GM19328 (cell line): ENCODE data around the gene PTPRN2.

Experiments used
- ATAC-seq: cut with Tn5 transposase; IDR thresholded peaks from one replicate; pipeline ENCODE4 v1.9.1; 2021; ENCODE audit warnings: mild to moderate bottlenecking, moderate library complexity; ENCODE audit not compliant: unreplicated experiment

The PTPRN2 gene

DNA sequence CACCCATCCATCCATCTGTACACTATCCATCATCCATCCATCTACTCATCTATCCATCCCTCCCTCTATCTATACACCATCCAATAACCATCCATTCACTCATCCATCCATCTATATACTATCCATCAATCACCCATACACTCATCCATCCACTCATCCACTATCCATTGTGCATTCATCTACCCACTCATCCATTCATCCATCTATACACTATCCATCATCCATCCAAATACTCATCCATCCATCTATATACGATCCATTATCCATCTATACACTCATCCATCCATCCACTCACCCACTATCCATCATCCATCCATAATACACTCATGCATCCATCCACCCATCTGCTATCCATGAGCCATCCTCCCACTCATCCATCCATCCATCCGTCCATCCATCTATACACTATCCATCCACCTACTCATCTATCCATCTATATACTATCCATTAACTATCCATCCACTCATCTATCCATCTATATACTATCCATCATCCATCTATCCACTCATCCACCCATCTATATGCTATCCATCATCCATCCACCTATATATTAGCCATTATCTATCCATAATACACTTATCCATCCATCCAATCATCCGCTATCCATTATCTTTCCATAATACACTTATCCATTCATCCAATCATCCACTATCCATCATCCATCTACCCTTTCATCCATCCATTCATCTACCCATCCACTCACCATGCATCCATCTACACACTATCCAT, 765.5 kb downstream of the PTPRN2 start:
- no peak for ATAC-seq

DNA sequence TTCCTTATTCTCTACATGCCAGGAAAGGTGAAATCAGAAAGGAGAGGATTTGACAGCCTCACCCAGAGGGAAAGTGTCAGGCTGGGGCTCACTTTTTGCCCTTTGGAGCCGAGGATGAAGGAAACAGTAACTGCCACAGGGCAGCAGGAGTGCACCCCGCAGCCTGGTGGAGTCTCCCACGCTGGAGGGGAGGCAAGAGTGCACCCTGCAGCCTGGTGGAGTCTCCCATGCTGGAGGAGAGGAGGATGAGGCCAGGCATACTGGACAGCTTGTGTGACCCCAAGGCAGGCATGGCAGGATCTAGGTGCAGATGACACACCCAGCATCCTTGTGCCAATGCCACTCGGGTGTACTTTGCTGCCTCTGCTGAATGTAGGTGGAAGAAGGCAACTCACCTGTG, 766.8 kb downstream of the PTPRN2 start:
- ATAC-seq = no peak

DNA sequence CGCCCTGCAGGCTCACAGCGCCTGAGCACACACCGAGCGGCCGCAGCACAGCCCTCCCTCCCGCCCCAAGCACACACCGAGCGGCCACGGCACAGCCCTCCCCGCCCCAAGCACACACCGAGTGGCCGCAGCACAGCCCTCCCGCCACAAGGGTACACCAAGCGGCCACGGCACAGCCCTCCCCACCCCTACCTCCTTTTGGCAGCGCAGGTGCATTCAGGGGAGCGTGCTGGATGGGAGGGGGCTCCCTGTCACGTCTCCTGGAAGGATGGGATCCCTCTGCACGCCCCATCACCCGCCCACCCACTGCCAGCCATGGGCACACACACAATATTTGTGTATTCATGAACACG, 768.2 kb downstream of the PTPRN2 start:
- no peak for ATAC-seq

DNA sequence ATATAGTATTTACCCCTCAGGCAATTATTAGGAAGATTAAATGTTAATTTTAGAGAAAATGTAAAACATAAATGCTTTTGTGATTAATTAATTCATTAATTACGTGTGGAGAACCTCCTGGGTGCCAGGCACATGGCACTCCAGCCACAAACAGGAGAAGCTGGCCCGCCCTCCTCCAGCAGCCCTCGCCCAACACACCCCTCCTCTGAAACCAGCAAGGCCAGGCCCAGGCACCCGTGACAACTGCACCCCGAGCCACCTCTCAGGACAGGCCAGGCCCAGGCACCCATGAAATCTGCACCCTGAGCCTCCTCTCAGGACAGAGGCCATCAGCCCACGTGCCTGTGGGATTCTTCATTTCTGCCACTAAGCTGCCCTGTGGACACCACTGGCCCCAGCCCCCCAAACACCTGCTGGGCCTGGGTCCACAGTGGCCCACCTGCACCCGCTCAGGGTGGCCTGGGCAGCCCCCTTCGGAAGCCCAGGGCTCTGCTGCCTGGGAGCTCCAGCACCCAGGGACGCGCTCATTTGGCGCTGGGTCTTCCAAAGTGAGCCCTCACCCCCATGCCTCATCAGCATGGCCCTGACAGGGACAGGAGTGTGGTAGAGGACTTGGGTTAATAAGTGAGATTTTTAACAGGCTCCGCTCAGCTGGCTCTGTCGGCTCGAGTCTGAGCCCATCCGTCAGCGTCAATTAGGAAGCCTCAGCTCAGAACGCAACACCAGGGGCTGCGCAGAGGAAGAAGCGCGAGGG, 768.7 kb downstream of the PTPRN2 start:
- no peak for ATAC-seq

DNA sequence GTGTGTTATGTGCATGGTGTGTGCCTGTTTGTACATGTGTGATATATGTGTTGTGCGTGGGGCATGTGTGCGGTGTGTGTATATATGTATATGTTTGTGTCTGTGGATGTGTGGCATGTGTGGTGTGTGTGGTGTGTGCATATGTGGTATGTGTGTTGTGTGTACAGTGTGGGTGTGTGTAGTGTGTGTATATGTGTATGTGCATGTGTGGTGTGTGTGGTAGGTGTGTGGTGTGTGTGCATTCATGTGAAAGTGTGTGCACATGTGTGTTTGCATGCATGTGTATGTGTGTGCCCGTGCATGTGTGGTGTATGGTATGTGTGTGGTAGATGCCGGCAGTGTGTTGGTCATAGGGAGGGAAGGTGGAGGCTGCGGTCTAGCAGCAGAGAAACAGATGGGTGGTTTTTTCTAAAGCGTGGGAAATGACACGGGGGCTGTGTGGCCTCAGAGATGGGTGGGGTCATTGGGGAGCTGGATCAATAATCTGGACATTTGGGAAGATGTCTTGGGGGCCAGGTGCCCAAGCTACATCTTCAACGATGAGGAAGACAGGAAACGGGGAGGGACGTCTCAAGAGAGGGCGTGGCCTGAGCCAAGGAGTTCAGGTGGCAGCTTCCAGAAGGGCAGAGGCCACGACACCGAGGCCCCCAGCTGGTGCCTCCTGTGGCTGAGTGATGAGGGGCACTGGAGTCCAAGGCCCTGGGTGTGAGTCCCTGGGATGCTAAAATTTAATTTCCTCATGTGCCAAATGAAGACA, 769.5 kb downstream of the PTPRN2 start:
- no peak for ATAC-seq

DNA sequence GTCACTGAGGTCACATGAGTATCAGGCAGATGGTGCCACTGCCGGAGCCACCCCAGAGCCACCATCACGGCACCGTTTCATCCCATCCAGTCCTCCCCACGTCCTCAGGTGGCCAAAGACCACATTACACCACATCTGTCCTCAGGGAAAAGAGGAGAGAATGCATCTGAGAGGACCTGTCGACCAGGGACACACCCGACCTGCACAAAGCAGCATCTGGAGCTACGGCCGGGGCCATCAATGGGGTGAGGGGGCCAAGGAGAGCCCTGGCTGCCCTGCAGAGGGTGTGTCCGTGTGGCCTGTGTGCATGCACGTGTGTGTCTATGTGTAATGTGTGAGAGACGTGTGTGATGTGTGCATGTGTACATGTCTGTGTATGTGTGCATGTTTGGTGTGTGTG, 770.2 kb downstream of the PTPRN2 start:
- ATAC-seq = no peak

DNA sequence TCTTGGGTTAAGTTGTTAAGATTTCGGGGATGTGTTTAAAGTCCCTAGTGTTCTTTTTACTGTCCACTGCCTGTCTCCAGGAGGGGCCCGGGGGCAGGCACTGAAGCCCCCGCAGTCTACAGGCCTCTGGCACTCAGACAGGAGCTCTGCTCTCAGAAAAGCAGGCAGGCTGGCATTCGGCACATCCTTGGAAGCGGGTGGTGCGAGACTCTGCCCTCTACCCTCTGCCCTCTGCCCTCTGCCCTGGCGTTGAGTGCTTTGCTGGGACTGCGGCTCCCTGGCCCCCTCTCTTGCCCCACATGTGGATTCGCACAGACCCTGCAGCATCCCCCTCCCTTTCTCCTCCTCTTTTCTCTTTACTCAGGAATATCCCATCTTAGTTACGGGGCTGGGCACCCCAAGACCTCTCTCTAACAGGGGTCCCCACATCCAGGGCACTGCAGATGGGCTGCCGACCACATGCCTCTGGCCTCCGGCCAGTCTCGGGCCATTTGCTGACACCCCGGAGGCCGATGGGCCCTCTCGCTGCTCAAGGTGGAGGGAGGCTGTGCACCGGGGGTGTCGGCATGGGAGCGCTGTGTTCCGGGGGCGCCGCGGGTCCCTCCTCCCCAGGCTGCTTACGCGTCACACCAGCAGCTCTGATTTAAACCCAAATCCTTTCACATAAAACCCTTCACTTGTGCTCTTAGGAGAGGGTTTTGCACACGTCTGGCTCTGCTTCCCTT, 770.9 kb downstream of the PTPRN2 start:
- ATAC-seq = no peak

DNA sequence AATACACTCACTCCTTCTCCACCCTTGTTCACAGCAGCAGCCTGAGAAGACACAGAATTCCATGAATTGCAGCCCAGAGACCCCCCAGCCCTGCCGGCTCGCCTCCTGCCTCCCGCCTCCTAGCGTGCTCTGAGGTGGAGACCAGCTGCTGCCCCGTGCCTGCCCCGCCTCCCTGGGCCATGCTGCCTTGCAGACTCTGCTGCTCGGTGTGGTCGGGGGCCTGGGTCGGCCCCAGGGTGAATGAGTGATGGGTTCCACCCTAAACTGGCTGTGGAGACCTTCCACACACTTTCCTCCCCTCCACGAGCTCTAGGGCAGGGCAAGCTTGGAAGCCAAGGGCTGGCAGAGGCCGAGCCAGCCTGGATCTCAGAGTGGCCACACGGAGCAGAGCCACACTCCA, 771.5 kb downstream of the PTPRN2 start:
- ATAC-seq = no peak

DNA sequence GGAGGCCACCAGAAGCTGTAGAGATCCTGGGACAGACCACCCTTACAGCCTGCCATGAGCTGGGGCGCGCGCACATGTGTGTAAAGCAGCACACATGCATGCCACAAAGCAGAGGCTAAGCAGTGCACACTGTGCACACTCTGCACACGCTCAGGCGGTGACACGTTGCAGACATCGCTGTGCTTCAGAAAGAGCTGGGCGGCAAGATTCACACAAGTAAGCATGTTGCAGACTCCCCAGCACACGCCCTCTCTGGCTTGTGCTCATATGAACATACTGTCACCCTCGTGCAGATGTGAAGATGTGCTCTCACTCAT, 772.0 kb downstream of the PTPRN2 start:
- ATAC-seq = no peak

DNA sequence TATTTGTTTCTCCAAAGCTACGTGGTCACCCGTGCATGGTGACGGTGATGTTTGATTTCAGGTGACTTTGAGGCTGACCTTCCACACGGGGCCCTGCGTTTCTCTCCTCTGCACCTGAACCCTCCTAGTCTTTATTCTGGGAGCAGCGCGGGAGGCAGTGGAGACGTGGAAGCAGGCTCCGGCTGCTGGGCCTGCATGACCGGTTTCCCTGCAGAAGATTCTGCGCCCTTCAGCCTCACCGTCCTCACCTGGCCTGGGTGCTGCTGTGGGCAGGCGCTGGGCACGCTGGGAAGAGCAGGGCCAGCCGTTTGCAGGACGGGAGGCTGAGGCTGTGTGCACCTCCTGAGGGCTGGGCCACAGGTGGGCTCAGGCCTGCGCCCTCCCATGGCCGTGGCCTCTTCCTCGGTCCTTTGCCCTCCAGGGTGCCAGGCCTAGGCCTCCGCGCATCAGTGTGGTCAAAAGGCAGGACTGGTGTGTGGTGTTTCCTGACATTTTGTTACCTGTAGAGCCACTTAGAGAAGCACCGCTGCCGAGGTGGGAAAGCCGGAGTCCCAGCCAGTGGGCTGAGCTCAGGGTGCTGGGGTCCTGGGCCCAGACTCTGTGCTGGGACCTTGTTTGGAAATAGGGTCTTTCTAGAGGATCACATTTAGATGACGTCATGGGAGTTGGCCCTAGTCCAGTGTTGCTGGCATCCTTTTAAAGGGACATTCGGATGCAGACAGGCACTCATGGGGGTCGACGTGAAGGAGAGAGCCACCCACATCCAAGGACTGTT, 772.5 kb downstream of the PTPRN2 start:
- ATAC-seq = no peak

DNA sequence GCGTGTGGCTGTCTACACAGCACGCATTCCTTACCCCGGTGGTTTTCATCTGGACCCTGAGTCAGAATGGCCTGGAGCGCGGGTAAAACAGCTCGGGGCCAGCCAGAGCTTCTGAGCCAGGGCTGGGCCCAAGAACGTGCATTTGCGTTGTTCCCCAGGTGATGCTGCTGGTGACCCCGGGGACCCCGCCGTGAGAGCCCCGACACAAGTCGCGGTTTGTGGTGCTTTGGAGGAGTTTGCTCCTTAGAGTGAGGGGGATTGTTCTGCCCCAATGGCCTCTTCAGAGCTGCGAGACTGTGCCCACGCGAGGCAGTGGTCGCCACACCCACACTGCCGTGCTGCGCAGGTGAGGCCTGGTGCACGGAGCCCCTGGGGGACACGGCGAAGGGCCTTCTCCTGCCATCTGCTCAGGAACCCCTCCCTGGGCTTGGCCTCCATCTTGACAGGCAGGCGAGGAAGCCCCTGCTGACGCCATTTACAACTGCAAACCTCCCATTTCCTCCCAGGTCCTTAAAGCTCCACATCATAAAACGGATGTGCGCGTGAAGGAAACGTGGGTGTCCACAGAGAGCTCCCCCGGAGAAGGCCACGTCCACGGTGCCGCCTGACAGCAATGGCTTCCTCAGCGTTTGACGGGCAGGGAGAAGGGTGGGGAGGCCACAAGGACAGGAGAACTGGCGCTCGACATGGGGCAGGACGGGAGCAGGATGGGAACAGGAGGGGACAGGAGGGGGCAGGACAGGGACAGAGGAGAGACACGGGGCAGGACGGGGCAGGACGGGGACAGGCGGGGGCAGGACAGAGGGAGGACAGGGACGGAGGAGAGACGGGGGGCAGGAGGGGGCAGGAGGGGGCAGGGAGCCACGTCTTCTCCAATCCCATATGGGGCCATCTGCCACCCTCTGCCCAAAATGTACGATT, 773.6 kb downstream of the PTPRN2 start:
- no peak for ATAC-seq

DNA sequence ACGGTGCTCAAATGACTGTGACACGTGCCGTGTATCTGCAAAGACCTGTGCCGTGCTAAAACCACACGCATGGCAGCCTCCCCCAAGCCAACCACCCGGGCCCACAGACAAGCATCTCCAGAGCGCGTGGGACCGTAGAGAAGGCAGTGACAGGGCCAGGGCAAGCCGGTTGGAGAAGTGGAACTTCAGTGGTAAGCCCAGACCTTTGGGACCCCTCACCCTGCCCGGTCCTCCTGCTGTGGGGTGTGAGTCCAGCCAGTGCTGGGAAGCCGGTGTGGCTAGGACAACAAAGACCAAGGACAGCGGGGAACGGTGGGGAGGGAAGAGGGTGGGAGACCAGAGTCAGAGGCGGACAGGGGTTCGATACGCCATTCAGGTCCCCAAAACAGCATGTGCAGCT, 774.6 kb downstream of the PTPRN2 start:
- ATAC-seq = no peak

DNA sequence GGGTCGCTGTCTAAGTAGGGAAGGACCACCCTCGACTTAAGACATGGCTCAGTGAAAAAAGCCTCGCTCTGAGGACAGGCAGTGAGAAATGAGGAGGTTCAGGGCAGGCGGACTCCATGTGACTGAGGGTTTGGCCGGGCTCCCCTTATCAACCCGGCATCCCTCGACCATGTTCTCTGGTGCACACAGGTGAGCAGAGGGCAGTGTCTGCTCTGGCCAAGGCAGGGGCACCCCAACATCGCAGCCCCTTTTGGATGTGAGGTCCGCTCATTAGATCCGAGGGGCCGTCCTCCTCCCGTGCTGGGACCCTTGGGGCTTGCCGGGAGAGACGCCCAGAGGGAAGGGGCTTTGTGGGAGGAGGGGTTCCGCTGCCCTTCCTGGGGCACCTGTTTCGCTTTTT, 775.7 kb downstream of the PTPRN2 start:
- no peak for ATAC-seq

DNA sequence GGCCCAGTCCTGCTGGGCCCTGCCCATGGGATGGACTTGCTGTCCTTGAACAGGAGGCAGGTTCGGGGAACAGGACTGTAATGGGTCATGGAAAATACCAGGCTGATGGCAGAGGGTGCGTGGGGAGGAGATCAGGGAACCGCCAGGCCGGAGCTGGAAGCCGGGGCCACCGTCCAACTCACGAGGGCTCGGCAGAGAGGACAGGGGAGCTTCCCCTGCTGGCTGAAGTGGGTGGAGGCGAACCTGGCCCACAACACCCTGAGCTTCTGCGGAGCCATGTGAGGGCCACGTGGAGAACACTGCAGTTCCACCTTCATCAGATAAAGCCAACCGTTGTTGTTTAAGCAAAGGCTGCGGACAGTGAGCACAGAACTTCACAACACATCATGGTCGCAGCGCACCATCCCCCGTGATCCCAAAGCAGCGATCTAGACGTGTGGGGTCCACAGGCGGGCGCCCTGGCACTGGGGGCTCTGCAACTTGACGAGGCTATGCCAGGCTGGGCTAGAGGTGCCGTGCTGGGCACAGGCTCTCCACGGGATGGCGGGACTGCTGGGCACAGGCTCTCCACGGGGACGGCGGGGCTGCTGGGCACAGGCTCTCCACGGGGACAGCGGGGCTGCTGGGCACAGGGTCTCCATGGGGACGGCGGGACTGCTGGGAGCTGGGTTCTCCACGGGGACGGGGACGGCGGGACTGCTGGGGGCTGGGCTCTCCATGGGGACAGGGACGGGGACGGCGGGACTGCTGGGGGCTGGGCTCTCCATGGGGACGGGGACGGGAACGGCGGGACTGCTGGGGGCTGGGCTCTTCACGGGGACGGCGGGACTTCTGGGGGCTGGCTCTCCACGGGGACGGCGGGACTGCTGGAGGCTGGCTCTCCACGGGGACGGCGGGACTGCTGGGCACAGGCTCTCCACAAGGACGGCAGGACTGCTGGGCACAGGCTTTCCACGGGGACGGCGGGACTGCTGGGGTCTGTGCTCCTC, 777.5 kb downstream of the PTPRN2 start:
- no peak for ATAC-seq

DNA sequence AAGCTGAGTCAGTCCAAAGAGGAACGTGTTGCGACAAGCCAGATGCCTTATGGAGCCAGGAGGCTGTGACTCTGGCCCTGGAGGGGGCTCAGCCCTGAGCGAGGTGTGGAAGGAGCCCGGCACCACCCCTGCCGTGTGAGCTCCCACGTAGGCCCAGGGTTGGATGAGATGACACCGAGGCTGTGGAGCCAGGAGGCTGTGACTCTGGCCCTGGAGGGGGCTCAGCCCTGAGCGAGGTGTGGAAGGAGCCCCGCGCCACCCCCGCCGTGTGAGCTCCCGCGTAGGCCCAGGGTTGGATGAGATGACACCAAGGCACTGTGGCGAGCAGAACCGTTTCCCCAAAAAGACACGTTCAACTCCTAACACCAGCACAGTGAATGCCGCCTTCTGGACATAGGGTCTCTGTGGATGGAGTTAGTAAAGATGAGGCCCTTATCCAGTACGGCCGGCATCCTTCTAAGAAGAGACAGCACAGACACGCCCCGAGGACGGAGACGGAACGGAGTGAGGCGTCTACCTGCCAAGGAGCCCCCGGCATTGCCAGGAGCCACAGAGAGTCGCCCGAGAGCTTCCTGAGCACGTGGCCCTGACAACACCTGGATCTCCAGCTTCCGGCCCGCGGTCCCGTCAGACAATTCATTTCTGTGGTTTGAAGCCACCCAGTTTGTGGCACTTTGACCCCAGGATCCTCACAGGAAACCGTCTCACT, 778.3 kb downstream of the PTPRN2 start:
- ATAC-seq = no peak

DNA sequence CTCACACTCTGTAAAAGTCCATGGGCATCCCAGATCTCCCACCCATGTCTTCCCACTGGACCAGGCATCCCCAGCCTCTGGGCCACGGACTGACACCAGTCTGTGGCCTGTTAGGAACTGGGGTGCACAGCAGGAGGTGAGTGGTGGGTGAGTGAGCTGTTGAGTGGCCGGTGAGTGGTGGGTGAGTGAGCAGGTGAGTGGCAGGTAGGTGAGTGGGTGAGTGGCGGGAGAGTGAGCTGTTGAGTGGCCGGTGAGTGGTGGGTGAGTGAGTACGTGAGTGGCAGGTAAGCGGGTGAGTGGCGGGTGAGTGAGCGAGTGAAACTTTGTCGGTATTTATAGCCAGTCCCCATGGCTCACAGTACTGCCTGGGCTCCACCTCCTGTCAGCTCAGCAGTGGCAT, 779.6 kb downstream of the PTPRN2 start:
- no peak for ATAC-seq

DNA sequence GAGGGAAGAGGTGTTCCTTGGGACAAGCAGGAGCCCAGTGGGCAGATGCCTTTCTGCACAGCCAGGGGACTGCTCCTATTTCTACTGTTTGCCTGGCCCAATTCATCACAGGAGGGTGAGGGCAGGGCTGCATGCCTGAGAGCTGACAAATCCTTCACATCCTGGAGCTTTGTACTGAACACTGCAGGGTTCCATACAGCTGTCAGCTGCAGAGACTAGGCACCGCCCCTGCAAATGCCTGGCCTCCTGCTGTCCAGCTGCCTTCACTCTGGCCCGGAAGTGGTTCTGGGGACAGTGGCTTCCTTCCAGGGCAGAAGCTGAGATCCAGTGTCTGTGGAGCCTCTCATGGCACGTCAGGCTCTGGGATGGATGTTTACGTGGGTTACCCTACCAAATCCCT, 780.1 kb downstream of the PTPRN2 start:
- no peak for ATAC-seq

DNA sequence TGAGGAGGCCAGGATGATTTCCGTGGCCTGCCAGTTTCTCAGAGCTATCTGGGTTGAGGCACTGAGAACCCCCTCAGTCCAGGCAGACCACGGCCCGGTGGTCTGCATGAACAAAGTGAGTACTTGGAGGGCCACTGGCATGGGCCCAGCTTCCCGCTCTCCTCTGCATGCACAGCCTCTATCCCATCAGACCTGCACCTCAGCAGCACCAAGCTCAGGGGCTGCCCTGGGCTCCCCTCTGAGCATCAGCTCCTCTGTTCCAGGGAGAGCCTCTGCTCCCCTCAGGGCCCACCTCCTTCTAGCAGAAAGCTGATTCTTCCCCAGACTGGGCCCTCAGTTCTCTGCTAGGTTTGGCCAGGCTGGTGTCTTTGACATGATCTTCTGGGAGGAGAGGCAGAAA, 780.9 kb downstream of the PTPRN2 start:
- ATAC-seq = no peak
